GM21515 (cell line): ENCODE results near the gene CCDC24.

Experiments used
- ATAC-seq: cut with Tn5 transposase; IDR thresholded peaks from one replicate; pipeline ENCODE4 v1.9.1; 2021; ENCODE audit not compliant: unreplicated experiment

CCDC24 gene

DNA sequence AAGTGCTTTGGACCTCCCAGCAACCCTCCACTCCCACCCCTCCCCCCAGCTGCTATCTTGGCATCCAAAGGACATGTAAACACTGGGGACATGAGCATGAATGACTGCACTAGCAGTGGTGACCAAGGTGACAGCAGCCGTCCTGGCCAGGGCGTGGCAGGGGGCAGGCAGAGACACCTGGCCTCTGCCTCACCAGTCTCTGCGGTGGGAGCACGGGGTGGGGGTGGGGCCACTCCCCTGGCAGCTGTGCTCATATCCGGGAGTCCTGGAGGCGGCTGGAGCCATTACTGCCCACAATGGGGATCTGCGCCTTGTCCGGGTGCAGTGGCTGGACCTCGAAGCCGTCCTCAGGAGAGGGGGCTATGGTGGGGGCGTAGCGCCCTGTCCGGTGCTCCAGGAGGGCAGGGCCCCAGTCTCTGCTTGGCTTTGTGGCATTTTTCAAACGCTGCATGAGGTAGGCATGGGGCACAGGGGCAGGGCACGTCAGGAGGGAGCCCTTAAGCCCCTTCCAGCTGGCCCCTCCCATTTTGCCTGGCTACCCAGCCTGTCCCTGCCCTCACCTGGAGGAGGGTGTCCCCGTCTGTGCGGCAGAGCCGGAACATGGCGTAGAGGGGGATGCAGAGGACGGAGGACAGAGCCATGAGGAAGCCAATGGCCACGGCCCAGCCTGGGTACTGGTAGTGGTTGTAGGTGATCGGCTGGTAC is 6.0 kb downstream of the CCDC24 start:
- ATAC-seq, result no peak

DNA sequence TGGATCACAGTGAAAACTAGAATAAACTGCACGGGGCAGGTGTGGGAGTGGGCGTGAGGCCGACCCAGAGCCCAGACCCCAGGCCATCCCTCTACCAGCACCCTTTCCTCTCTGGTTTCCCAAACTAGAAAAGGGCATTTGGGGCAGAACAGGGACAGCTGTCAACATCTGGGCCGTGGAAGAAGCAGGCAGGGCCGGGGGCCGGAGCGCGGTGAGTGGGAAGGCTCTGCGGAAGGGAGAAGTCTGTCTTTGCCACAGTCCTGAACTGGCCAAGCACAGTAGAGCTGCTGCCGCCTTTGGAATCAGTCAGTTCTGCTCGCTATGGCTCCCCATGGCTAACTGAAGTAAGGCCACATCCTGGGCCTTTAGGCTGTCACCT is 6.6 kb downstream of the CCDC24 start:
- ATAC-seq, result no peak

DNA sequence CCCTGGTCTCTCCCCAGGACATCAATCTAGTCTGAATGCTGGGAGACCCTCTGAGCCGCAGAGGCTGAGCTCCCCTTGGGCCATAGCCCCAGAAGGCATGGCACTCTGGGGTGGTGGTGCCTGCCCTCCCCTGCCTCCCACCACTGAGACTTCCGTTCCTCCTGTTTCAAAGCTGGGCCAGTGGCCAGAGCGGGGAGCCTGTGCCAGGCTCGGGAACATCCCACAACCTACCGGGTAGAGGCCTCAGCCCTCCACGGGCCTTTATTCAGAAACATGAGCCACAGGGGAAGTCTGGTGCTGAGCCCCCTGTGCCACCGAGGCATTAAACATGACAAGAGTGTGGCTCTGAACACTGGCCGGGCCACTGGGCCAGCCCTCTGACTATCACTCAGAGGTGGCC is 8.1 kb downstream of the CCDC24 start:
- no peak for ATAC-seq

DNA sequence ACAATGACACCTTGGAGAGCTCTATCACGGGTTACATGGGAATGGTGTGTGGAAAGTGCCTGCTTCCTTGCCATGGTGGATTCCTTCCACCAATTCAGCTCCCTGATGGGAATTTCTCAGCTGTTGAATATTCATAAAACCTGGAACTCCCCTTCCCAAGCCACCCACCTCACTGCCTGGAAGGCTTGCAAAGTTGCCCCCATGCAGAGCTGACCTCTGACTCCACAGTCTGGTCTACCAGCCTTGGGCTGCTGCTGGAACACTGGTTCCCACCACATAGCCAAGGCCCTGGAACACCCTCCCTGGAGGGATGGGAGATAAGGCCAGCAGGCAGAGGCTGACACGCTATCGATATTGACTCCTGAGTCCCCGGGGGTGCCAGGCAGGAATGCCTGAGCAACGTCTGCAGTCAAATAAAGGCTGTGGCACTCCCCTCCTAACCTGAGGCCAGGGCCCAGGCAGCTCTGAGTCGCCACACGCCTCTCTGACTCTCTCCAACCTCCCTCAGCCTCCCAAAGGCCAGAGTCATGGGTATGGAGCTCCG is 8.8 kb downstream of the CCDC24 start:
- ATAC-seq, result no peak

DNA sequence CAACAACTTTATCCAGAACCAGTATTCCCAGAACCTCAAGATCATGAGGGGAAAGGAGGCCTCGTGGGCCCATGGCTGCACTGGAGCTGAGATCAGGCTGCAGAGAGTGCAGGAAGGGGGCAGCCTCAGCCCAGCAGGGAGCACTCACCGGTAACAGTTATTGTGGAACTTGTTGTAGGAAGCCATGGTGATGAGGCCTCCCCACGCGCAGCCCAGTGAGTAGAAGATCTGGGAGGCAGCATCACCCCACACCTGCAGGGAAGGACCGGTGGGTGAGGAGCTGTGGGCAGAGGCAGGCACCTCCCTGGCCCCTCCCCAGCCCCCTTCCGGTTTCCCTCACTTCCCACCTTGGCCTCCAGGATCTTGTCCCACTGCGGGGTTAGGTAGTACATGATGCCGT is 10.8 kb downstream of the CCDC24 start:
- no peak for ATAC-seq

DNA sequence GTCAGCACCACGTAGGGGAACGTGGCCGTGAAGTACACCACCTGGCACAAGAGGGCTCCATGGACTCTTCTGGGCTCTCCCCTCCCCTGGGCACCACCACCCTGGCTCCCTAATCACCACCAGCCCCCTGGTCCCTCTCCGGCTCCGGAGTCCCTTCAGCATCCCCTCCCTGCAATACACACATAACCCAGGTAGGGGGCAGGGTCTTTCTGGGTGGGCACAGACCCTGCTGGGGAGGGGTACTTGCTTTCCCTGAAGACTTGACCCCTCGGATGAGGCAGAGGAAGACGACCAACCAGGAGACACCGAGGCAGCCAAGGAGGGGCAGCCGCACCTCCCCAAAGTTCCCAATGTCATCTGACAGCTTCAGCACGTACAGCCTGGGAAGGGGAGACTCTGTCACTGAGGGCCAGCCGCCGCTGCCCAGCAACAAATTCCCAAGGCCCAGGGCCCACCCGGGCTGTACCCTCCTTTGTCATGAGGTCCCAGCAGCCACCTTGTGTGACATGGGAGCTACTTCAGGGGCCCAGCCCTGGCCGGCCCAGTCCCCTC is 11.3 kb downstream of the CCDC24 start:
- no peak for ATAC-seq

DNA sequence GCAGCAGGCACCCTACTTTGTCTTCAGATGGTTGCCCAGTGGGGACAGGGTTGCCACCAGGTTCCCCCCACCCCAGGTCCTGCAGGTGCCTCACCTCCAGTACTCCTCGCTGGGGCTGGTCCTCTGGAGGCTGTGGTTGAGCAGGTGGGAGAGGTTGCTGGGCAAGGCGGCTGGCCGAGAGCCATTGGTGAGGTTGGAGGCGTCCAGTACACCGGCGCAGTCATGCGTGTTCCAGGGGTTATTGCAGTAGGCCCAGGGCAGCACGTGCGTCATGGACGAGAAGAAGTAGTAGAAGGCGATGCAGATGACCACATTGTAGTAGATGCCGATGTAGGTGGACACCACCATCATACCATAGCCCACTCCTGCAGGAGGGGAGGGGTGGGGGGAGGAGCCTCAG is 16.9 kb downstream of the CCDC24 start:
- ATAC-seq, result no peak

DNA sequence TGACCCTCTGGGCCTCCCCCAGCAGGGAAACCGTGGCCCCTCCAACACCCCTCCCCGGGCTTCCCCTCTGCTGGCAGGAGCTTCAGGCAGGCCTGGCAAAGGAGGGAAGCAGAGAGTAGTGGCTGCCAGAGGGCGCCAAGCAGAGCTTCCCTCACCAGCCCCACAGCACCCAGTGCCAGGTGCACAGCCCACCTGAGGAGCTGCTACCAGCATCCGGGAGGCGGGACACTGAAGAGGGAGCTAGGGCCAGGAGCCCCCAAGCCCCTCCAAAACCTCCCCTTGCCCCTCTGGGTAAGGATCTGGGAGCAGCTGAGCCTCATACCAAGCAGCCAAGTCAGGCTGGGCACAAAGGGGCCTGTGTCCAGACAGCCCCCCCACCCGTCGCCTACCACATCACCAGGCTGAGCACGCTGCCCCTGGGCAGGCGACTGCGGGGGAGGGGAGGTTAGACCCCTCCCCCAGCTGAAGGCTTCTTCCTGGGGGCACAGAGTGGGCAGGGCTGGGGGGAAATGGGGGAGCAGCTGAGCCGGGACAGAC is 19.6 kb downstream of the CCDC24 start:
- no peak for ATAC-seq

DNA sequence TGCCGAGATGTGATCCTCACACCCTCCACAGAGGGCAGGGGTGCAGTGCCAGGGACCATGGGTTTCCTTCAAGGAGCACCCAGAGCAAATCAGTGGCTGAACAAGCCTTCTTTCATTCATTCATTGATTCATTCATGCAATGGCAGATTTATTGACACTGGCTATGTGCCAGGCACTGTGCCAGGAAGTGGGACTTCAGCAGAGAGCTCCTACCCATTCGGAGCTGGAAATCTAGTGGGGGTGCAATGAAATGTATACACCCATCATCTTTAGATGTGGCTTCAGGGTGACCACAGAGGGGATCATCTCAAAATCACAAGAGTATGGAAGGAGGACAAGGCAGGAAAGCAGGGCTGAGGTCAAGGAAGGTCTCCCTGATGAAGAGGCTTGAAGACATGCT is 21.0 kb downstream of the CCDC24 start:
- ATAC-seq, result no peak

DNA sequence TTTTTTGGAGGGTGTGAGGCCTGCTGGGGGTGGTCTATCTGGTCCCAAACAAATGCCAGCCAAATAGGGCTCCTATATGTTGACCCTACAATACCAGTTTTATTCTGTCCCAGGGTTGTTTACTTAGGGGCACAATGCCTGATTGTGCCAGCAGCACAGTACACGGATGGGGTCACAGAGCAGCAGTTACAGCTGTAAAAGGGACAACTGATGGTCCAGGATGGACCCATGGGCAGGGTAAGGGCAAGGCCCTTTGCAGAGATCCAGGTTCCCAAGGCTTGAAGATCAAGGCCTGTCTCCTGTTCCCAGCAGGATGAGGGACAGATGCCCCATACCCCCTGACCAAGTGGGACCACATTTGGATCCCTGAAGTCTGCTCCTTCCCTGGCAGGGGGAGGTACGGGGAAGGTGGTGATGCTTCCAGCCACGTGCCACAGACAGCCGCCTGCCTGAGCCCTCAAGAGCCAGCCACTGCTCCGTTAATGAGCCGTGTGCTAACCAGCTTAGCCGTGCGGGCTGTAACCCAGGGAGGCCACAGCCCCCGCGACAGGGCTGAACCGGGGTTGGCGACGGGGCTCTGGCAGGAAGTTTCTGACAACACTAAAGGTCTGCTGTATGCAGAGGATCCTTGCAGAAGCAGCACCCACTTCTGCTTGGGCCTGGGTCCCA is 21.7 kb downstream of the CCDC24 start:
- no peak for ATAC-seq

DNA sequence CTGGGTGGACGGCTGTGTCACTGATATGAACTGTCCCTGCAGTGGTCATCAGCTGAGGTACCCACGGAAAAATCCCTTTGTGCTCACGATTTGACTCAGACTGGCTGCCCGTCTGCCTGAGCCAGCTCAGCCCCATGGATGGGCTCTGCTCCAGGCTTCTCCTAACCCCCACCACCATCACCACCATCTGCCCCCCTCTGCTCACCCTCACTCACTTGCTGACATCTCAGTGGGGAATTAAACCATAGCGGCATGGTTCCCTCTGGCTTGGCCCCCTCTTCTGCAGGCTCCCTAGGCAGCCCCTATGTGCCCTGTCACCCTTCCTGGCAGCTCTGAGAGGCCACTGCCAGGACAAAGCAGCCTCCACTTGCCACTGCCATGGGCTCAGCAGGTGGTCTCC is 22.6 kb downstream of the CCDC24 start:
- ATAC-seq, result no peak

DNA sequence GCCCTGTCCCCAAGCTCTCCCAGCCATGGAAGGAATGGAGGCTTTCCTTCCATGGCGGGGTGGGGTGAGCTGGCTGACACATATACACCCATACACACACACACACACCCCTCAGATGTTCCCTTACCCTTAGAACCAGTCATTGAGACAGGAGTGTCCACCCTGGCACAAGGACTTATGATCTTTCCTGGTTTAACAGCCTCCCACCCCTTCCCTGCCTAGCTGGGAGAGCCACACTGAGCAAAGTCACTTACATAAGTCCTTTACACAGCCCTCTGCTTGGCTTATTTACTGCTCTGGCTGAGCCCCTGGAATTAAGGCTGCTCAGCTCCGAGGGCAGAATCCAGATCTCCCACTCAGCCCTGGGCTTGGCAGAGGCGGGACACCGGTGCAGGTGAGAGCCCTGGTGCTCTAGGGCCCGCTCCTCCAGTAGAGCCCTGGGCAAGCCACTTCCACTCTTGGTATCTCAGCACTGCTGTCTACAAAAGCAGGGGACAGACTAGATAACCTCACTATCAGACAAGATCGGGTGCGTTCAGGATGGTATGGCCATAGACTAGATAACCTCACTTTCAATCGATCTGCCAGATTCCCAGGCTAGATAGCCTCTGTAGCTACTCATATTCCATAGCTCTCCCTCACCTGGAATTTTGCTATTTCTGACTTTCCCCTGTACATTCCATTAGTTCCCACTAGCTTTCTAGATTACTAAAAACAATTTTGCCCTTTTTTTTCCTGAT is 23.1 kb downstream of the CCDC24 start:
- ATAC-seq, result no peak

DNA sequence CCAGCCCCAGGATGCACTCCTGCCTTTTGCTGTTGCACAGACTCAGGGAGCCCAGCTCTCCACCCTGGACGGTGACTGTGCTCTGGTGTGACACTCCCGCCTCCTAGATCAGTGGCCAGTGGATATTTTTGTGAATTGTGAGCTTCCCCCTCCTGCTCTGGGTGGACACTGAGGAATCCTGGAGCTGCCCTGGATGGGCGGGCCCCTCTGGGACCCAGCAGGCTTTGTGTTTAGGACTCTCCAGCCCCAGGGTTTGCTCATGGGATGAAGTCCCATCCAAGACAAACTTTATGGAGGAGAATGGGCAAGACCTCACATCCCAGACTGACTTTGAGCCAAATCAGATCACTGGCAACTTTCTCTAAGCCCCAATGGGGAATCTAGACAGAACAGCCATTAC is 23.8 kb downstream of the CCDC24 start:
- ATAC-seq, result no peak

DNA sequence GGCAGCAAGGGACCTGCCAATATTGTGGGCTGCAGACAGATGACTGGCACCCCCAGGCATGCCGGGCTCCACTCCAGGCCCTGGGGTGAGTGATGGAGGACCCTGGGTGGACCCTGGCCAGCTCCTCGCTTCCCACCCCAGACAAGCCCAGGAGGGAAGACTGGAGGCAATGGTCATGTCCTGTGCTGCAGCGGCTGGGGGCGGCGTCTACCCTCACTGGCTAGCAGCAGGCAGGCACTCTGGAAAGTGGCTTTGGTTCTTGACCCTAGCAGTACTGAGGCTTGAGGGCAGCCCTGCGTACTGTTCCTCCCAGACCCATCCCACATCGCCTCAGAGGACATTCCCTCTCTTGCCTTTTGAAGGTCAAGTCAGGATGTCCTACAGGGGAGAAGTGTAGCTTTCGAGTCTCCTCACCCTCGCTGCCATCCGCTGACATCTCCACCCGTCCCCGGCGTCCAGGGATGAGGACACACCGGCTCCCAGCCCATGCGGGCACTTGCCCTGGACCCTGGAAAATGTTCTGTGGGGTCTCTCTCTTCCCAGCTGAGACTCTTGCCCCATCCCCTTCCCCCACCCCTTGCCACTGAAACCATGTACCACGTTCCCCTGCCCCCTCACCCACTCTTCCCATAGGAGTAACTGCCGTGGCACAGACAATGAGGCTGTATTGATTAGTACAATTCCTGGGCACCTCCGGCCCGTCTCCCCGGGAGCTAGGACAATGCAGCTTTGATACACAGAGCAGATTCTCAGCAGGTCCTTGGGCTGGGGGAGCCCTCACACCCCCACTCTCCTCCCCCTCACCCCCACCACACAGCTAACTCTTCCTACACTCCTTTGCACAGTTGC is 24.9 kb downstream of the CCDC24 start:
- no peak for ATAC-seq

DNA sequence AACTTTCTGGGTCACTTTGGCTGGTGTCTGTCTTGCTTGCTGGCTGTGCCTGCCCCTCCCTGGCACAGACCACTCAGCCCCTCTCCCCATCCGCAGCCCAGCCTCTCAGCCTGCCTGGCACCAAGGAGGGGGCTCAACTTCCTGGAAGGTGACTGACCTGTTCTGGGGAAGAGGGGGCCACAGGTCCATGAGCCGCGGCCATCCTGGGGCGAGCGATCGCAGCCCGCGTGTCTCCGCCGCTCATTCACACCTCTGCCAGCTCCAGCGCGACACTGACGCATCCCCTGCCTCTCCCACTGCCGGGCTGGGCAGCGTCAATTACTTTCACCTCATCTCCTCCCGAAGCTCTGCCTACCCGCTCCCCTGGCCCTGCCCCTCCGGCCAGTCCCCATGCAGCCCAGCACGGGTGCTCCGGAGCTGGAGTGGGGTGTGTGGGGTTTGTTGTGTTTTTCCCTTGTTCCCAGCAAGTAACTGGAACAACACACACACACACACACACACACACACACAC is 25.5 kb downstream of the CCDC24 start:
- no peak for ATAC-seq

DNA sequence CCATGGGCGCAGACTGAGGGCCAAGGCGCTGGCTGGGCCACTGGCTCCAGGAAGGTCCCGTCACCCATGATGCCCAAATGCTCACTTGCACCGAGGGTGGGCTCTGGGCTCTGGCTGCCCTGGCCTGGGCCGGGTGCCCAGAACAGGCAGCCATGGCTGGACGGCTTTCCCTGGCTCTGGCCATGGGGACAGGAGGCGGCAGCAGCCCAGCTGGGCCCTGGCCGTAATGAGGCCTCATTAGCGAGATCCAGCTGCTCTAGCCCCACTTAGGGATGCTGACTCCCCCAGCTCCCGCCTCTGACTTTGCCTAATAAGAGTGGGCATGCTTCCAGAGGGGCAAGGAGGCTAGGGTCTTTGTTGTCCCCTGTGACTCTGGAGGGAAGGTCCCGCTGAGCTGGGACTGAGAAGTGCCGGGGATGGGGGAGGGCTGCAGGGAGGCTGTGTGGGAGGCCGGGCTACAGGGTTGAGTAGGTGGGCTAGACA is 28.1 kb downstream of the CCDC24 start:
- ATAC-seq, result no peak

DNA sequence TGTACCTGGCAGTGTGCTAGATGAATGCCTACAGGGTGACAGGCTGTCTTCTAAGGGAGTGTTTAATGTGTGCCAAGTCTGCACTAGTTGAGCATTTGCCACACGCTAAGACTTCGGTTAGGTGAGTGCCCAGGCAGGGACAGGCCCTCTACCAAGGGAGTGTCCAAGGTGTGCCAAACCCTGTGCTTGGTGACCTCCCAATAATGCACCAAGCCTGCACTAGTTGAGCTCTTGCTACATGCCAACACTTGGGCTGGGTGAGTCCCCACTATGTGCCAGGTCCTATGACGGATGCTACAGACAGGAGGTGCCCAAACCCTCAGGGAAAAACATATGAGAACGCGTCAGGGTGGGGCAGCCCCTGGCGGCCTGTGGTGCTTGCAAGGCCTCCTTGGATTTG is 29.1 kb downstream of the CCDC24 start:
- no peak for ATAC-seq

DNA sequence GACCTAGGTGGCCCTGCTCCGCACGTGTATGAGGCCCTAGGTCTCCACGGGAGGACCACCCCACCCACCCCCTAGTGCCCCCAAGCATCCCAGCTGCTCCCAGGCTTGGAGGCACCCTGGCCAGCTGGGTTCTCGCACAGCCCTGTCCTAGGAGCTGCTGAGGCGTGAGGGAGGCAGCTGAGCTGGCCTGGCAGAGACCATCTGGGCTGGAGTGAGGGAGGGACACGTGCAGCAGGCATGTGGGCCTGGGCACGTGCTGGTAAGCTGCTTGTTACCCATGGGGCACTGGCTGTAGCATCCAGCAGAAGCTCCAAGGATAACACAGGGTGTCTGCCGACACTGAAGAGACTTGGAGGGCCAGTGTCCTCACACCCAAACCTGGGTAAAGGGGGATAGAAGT is 29.8 kb downstream of the CCDC24 start:
- ATAC-seq, result no peak

DNA sequence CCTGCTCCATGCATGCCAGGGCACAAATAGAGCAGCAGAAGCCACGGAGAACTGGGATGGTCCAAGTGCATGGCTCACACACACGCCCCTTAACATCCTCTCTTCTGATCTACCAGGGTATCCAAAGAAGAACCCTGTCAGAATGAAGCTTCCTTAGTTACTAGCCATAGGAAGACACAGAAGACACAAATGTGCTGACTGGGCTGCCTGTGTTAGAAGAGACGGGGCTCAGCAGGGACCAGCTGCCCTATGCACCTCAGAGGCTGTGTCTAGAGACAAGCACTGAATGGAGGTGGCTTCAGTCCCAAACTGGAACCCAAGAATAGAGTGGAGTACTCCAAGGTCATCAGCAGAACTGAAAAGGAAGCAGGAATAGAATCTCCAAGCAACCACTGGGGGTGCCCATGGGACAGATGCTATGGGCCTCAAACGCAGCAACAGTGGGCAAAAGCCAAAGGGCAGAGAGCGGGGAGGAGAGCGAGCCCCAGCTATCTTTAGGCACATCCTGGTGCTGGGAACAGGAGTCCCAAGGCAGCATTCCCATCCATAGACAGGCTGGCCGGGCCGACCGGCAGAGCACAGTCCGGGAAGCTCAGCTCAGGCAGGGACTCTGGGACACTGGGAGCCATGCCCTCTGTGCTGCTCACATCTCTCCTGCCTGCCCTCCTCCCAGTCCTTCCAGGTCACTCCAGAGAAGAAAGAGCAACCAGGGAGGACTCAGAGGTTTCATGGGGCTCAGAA is 30.4 kb downstream of the CCDC24 start:
- ATAC-seq, result no peak
